Activated CD8-positive, alpha-beta T cell treated with anti-CD3 and anti-CD28 coated beads for 36 hours (primary cell): ENCODE measurements around the gene TOM1L2. TPM values are rescaled to one million over a fixed set of nuclear protein-coding genes. Genes with fewer than 3 reads are reported as not detected.

Source experiments
- ATAC-seq: fragments of 200-7000 bp; cut with Tn5 transposase; one replicate; pipeline ENCODE4 v1.10.0; 2021; ENCODE audit warnings: mild to moderate bottlenecking, moderate library complexity
- CTCF ChIA-PET: fragments of 350-600 bp; sonication (Branson Sonifier 250); formaldehyde crosslinking; loops from one replicate; lab custom pipeline; 2021; ENCODE audit warnings: antibody characterized with exemption; lab: Charles Lee
- POLR2A ChIA-PET: fragments of 350-600 bp; sonication (Branson Sonifier 250); formaldehyde crosslinking; loops from one replicate; lab custom pipeline; 2021; ENCODE audit warnings: antibody characterized with exemption; lab: Charles Lee
- DNase-seq: peaks from one replicate; pipeline ENCODE4 v3.0.0-alpha.2; 2020
- H3K27ac Mint-ChIP-seq: one replicate; pipeline ENCODE4 v1.8.0; 2021; ENCODE audit warnings: mild to moderate bottlenecking, mixed read lengths
- H3K27me3 Mint-ChIP-seq: one replicate; pipeline ENCODE4 v1.8.0; 2021; ENCODE audit warnings: mixed read lengths
- H3K36me3 Mint-ChIP-seq: one replicate; pipeline ENCODE4 v1.8.0; 2021; ENCODE audit warnings: low read depth, mixed read lengths
- H3K4me1 Mint-ChIP-seq: one replicate; pipeline ENCODE4 v1.8.0; 2021; ENCODE audit warnings: low read depth, mixed read lengths
- H3K4me3 Mint-ChIP-seq: one replicate; pipeline ENCODE4 v1.8.0; 2021; ENCODE audit warnings: mild to moderate bottlenecking, moderate library complexity, mixed read lengths
- H3K9me3 Mint-ChIP-seq: one replicate; pipeline ENCODE4 v1.8.0; 2021; ENCODE audit warnings: mixed read lengths
- intact Hi-C: fragments of 100-400 bp; cut with micrococcal nuclease; formaldehyde crosslinking; loops from one replicate; pipeline ENCODE4 v1.10.0; 2022
- total RNA-seq, 2 experiments: library from RNA; stranded (reverse); gene quantifications; one replicate each; pipeline ENCODE4 v1.2.3, GENCODE V29; 2021
- TF ChIP-seq, protein P1 (sequence below): fragments of 200-600 bp; IDR thresholded peaks from one replicate; pipeline ENCODE4 v1.8.0; 2022; ENCODE audit warnings: antibody characterized with exemption, mild to moderate bottlenecking

Gene TOM1L2
- total RNA-seq, 2 experiments from 2014 or later = 10.3 to 10.8 TPM

DNA sequence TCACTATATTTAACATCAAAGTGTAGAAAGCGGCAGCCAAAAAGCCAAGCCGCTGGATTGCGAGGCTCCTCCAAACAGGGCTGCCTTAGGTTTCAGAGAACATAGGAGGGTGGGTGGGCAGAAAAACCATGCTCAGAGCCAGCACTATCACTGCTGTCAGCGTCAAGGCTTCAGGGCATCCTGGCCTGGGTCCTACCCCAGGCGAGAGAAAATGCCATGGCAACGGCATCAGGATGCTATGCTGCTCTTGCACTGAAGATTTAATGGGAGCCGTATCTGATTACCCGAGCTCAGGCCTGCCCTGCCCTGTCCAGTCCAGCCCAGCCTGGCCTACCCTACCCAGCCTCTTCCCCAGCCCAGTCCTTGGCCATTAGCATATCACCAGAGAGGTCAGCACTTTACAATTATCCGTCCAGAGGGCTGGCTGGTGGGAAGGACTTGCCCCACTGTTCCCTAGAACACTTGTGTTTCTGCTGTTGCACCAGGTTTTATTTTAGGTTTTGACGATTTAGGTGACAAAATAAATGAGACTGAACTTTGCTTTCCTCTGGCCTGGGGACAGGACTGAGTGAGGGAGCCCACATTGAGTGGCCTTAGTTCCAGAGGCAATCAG, 61.1 kb downstream of the TOM1L2 start:
- Mint-ChIP-seq H3K36me3 (peaks cover 4% of the 10 kb centered on the region), H3K27me3 (no peaks in the 10 kb centered on the region), H3K4me3 (no peak overlapping the region), H3K4me1 (peaks cover 8% of the 10 kb centered on the region), H3K27ac (no peak overlapping the region), H3K9me3 (no peaks in the 10 kb centered on the region)
- POLR2A ChIA-PET = no interaction called here
- TF ChIP-seq, protein P1, sequence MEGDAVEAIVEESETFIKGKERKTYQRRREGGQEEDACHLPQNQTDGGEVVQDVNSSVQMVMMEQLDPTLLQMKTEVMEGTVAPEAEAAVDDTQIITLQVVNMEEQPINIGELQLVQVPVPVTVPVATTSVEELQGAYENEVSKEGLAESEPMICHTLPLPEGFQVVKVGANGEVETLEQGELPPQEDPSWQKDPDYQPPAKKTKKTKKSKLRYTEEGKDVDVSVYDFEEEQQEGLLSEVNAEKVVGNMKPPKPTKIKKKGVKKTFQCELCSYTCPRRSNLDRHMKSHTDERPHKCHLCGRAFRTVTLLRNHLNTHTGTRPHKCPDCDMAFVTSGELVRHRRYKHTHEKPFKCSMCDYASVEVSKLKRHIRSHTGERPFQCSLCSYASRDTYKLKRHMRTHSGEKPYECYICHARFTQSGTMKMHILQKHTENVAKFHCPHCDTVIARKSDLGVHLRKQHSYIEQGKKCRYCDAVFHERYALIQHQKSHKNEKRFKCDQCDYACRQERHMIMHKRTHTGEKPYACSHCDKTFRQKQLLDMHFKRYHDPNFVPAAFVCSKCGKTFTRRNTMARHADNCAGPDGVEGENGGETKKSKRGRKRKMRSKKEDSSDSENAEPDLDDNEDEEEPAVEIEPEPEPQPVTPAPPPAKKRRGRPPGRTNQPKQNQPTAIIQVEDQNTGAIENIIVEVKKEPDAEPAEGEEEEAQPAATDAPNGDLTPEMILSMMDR = no peak
- CTCF ChIA-PET = no interaction called here
- ATAC-seq = no peak
- no peak for DNase-seq
- intact Hi-C loops = no loop called here

DNA sequence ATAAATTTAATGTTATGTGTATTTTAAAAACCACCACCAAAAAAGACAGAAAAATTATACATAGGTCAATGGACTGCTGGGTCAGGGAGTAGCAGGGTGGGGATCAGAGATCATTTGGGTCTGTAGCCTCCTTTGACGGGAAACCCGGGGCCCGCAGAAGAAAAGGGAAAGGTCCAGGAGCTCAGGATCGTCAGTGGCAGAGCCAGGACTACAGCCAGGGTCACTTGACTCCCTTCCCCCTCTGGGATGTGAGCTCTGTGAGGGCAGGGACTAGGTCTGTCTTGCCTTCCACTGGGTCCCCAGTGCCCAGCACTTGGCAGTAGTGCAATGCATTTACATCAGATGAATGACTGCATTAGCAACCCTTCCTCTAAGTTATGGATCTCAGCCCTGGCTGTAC, 62.1 kb downstream of the TOM1L2 start:
- intact Hi-C loops = no loop called here

DNA sequence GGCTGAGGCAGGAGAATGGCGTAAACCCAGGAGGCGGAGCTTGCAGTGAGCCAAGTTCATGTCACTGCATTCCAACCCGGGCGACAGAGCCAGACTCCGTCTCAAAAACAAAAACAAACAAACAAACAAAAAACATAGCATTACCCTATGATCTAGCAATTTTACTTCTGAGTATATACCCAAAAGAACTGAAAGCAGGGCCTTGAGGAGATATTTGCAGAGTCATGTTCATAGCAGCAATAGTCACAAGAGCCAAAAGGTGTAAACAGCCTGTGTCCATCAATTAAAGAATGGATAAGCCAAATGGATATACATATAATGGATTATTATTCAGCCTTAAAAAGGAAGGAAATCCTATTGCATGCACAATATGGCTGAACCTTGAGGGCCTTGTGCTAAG, 63.1 kb downstream of the TOM1L2 start:
- no peak overlapping the region for H3K27ac Mint-ChIP-seq
- intact Hi-C loops = no loop called here
- peaks cover 4% of the 10 kb centered on the region for H3K36me3 Mint-ChIP-seq
- no peaks in the 10 kb centered on the region for H3K27me3 Mint-ChIP-seq
- DNase-seq = no peak
- POLR2A ChIA-PET = no interaction called here
- CTCF ChIA-PET = interaction anchor here (2.4 kb wide), 1 partner anchor 124 kb away, joined by 8 read pairs; no protein-coding TSS in a partner anchor
- H3K9me3 Mint-ChIP-seq = no peaks in the 10 kb centered on the region
- TF ChIP-seq, protein P1 = no peak
- H3K4me3 Mint-ChIP-seq = no peak overlapping the region
- H3K4me1 Mint-ChIP-seq = peaks cover 4% of the 10 kb centered on the region
- ATAC-seq = no peak

More for the DNA sequence above, 62.1 kb downstream of the TOM1L2 start:
- ATAC-seq = no peak
- Mint-ChIP-seq H3K36me3 (peaks cover 4% of the 10 kb centered on the region), H3K27ac (no peak overlapping the region), H3K9me3 (no peaks in the 10 kb centered on the region), H3K4me1 (peaks cover 8% of the 10 kb centered on the region), H3K27me3 (no peaks in the 10 kb centered on the region), H3K4me3 (no peak overlapping the region)
- DNase-seq = no peak
- ChIA-PET POLR2A (no interaction called here), CTCF (no interaction called here)
- TF ChIP-seq, protein P1 = no peak

DNA sequence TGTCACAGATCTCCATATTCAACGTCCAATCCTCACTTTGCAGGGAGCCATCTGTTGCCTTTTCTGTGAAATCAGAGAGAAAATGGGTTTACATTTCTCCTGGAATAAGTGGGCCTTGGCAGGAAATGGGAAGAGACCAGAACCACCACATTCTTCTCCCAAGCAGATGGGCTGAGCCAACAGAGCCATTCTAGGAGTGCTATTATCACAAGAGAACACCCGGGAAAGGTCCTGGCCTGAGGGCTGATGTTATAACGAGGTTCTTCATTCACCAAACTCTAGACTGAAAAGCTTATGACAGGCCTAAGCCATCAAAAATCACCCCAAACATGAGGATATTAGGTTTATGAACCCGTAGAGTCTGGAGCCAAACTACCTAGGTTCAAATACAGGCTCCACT, 64.7 kb downstream of the TOM1L2 start:
- TF ChIP-seq, protein P1 = no peak
- ChIA-PET CTCF (interaction anchor here (0.9 to 2.4 kb wide), 3 partner anchors 12 to 126 kb away, joined by 3 to 8 read pairs (median 5); no protein-coding TSS in a partner anchor), POLR2A (no interaction called here)
- Mint-ChIP-seq H3K36me3 (peaks cover 4% of the 10 kb centered on the region), H3K9me3 (no peaks in the 10 kb centered on the region), H3K27me3 (no peaks in the 10 kb centered on the region), H3K27ac (no peak overlapping the region), H3K4me1 (no peaks in the 10 kb centered on the region), H3K4me3 (no peak overlapping the region)
- DNase-seq (no peak), ATAC-seq (no peak)
- intact Hi-C loops = no loop called here

DNA sequence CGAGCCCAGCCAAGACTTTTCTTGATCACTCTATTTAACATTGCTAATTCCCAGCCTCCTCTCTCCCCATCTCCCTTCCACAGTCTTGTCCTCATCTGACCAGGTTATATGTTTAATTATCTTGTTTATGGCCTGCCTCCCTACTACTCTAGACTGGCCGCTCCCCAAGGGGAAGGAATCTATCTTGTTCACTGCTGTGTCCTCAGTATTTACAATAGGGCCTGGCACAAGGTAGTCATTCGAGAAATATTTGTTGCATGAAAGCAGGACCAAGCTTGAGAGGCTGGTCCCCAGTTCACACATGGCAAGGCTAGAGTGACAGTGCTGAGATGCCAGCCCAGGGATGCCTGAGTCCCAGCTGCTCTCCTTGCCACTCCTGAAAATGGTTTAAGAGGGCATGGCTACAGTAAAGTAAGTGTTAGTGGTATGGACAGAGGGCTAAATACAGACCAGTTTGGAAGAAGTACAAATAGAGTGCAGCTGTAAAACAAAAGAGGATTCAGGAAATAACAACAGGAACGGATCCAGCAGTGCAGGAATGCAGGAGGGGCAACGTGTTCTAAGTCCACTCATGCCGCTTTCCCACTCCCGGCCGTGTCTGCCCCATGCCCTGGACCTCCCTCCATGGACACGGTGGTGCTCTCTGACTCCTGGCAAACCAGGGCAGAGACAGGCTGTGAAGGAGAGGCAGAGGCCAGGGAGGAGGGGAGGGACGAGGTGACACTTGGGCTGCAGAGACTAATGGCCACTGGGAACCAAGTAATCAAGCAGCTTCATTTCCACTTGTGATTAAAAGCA, 65.6 kb downstream of the TOM1L2 start:
- CTCF ChIA-PET = interaction anchor here (1.6 to 2.4 kb wide), 2 partner anchors 12 to 127 kb away, joined by 5 to 8 read pairs; no protein-coding TSS in a partner anchor
- H3K27ac Mint-ChIP-seq = no peak overlapping the region
- no peaks in the 10 kb centered on the region for H3K9me3 Mint-ChIP-seq
- DNase-seq = no peak
- no peak overlapping the region for H3K4me3 Mint-ChIP-seq
- POLR2A ChIA-PET = no interaction called here
- peaks cover 4% of the 10 kb centered on the region for H3K36me3 Mint-ChIP-seq
- intact Hi-C loops = no loop called here
- H3K4me1 Mint-ChIP-seq = no peaks in the 10 kb centered on the region
- TF ChIP-seq, protein P1 = no peak
- no peaks in the 10 kb centered on the region for H3K27me3 Mint-ChIP-seq
- no peak for ATAC-seq
